NCI-H2107 treated with DMSO at 0.1 percent for 48 hours (cell line): ENCODE data around the gene TTYH3.
"Not testable (repeated sequence)": the region's sequence is repeated elsewhere in the genome, so short reads cannot be mapped to it uniquely, and the experiment has no call there.

ENCODE experiments used
- DNase-seq: peaks from one replicate; lab custom pipeline; 2025; ENCODE audit not compliant: unreplicated experiment; lab: John Stamatoyannopoulos, UW

The TTYH3 gene

DNA sequence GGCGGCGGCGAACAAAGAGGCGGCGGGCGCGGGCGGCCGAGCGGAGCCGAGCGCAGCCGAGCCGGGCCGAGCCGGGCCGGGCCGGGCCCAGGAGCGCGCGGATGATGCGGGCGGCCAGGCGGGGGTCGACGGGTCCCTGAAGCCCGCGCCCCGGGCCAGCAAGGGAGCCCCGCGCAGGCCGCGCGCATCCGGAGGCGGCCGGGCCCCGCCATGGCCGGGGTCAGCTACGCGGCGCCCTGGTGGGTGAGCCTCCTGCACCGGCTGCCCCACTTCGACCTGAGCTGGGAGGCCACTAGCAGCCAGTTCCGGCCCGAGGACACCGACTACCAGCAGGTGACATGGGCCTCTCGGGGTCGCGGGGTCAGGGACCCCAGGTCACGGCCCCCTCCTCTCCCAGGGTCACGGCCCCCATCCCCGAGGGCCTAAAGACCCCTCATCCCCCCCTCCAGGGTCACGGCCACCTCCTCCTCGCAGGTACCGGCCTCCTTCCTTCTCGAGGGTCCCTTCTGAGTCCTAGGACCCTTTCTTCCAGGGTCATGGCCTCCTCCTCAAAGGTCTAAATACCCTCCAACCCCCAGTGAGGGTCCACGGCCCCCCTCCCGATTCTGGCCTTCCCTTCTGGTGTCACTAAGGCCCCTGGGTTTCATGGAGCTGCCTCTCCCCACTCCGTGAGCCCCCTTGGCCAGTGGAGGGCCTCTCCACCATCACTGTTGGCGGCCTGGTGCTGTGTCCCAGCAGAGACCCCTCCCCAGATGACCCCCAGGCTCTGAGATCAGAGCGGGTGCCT lies at the start of gene TTYH3:
TTYH3 (plus strand) TSS at position 41 of the 787 bp plus-strand sequence; CDS start at position 211, 170 bp downstream.
- no peak for DNase-seq

DNA sequence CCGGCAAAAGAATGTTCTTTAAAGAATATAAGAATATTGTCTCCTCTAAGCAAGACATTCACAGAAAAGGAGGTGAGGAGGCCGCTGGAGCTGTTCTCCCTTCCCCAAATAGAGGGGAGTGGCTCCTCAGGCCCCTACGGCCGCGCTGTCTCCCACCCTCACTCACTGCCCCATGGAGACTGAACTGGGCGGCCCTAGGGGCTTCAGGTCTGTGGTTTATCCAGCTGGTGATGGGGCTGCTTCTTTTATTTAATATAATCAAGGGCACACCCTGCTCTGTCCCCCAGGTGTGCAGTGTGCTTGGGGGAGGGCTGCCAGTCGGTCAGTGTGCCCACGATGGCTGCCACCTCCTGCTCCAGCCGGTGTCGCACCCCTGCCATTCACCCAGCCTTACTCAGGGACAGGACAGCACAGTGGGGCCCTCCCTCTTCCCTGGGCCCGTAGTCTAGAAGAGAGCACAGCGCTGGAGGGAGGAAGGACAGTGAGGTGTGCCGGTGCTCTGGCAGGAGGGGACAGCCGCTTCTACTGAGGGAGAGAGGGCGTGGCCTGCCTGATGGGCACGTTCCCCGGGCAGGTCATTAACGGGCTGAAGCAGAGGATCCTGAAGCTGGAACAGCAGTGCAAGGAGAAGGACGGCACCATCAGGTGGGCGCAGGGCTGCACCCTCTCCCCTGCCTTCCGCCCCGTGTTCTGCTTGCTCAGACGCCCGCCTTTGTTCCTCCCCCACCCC lies 49.6 kb upstream of the TTYH3 start:
- DNase-seq, result no peak

GRCh38 chr7:2583798-2584580 lies 47.8 kb upstream of the TTYH3 start:
- no peak for DNase-seq

DNA sequence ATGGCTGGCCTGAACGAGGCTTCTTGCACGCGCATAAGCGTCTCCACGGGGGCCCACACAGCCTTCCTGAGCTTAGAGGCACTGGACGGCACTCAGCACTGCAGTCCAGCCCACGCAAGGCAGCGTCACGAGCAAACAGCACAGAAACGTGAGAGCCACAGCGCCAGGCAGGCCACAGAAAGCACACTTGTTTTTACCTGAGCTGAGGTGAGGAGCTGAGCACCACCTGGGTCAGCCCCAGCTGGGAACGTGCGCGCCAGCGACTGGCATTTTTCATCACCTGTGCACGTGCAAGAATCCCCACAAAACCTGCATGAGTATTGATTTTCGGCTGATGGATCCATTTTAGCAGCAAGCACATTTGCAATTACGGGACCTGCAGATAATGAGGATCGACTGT lies 46.3 kb upstream of the TTYH3 start:
- DNase-seq, result no peak

DNA sequence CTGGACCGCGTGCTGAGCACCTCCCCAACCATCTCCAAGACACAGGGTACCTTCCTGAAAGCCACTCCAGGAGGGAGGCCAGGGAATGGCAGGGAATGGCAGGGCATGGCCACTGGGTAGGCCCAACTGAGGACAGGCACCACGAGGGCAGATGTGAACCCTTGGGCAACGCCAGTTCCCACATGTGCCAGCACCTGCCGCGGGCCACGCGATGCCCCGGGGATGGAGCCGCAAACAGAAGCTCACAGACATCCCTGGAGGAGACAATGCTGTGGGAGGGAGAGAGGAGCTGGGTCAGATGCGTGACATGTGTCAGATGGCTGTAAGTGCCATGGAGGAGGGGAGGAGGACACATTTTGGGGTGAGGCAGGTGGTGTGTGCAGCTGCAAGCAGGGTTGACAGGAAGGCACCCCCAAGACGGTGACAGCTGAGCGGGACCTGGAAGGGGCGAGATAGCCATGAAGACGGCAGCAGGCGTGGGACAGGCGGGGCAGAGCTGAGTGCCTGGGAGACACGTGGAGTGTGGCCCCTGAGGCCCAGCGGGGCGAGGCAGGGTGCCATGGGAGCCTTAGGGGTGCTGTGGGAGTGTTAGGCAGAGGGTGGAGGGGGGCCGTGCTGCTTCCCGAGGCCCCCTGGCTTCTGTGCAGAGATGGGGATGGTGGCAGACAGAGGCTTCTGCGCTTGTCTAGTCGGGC lies 45.3 kb upstream of the TTYH3 start:
- no peak for DNase-seq

GRCh38 chr7:2587134-2587533 lies 44.7 kb upstream of the TTYH3 start:
- no peak for DNase-seq

DNA sequence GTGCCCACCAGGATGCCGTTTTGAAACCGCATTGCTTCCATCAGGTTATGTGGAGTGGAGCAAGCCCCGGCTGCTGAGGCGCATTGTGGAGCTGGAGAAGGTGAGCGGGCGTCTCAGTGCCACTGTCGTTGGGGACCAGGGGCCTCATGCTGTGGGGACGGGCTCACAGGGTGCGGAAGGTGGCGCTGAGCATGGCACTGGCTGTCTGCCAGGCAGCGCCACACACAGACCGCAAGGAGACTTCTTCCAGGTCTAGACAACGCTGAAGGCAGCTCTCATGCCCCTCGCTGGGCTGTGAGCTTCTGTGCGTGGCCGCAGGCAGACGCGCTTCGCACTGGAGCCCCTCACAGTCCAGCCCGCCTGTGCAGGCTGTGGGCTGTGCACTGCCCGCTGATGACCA lies 44.0 kb upstream of the TTYH3 start:
- DNase-seq, result no peak

GRCh38 chr7:2589341-2589740 lies 42.4 kb upstream of the TTYH3 start:
- no peak for DNase-seq

DNA sequence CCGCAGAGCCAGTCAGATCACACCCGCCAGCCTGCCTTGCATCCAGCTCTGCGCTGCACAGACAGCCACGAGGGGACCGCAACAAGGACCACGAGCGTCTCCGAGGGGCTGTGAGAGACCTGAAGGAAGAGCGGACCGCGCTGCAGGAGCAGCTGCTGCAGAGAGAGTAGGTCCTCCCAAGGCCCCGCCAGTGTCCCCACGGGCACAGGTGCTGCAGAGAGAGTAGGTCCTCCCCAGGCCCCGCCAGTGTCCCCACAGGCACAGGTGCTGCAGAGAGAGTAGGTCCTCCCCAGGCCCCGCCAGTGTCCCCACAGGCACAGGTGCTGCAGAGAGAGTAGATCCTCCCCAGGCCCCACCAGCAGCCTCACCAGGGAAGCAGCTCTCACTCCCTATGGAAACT lies 41.8 kb upstream of the TTYH3 start:
- DNase-seq, result not testable (repeated sequence)

DNA sequence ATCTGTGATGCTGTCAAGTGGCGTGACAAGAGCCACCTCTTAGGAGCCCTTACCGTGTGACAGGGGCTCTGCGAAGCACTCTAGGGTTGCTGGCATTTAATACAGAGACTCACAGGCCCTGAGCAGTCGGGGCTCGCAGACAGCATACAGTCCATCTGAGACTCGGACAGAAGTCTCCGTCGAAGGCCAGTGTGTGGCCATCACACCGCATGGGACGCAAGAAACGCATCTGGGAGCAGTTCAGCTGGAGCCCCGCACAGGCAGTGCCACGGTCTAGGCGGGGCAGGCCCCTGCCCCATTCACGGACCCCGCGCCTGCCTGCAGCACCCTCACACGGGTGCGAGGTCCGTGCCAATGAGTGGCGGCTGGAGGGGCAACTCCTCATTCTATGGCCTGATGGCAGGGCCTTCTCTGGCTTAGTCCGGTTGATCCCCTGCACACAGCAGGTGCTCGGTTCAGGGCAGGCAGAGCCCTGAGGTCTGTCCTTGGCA lies 39.4 kb upstream of the TTYH3 start:
- DNase-seq, result no peak

- no peak for DNase-seq
Measured at GRCh38 chr7:2593036-2593727, 38.6 kb upstream of the TTYH3 start.

GRCh38 chr7:2594599-2594998 lies 37.2 kb upstream of the TTYH3 start:
- no peak for DNase-seq

GRCh38 chr7:2595258-2595860 lies 36.4 kb upstream of the TTYH3 start:
- no peak for DNase-seq

GRCh38 chr7:2596464-2597272 lies 35.1 kb upstream of the TTYH3 start:
- DNase-seq, result no peak

GRCh38 chr7:2597273-2597640 lies 34.5 kb upstream of the TTYH3 start:
- no peak for DNase-seq

- no peak for DNase-seq
Measured at GRCh38 chr7:2598154-2598823, 33.5 kb upstream of the TTYH3 start.

- DNase-seq, result no peak
Measured at GRCh38 chr7:2601065-2601464, 30.7 kb upstream of the TTYH3 start.

GRCh38 chr7:2601907-2602306 lies 29.9 kb upstream of the TTYH3 start:
- no peak for DNase-seq
